Liver (tissue), 9 donors: ENCODE measurements around the gene ZNF335. TPM values are rescaled to one million over a fixed set of nuclear protein-coding genes. Genes with fewer than 3 reads are reported as not detected.

Source experiments
- DNase-seq: peaks from one replicate; pipeline ENCODE4 v3.0.0-alpha.2; 2017; ENCODE audit warnings: low spot score
- H3K27ac ChIP-seq, 2 donors: one replicate each; pipeline ENCODE4 v1.7.0; 2013; ENCODE audit warnings: inconsistent platforms in 2 of 2, low read length in 2 of 2, control low read depth in 1 of 2, low read depth in 1 of 2, mild to moderate bottlenecking in 1 of 2
- H3K27me3 ChIP-seq, 4 donors: one replicate each; pipeline versions ENCODE4 v1.6.1 to v1.7.0; 2013; ENCODE audit warnings: low read length in 3 of 4, inconsistent platforms in 1 of 4, mild to moderate bottlenecking in 1 of 4, moderate library complexity in 1 of 4; ENCODE audit not compliant: control insufficient read depth in 4 of 4, insufficient read depth in 4 of 4
- H3K36me3 ChIP-seq, 4 donors: one replicate each; pipeline versions ENCODE4 v1.6.1 to v1.7.0; 2013; ENCODE audit warnings: low read length in 3 of 4, mild to moderate bottlenecking in 3 of 4, low read depth in 1 of 4, moderate library complexity in 1 of 4; ENCODE audit not compliant: control insufficient read depth in 4 of 4, insufficient read depth in 3 of 4
- H3K4me1 ChIP-seq, 4 donors: one replicate each; pipeline versions ENCODE4 v1.6.1 to v1.7.0; 2013; ENCODE audit warnings: low read length in 3 of 4, mild to moderate bottlenecking in 3 of 4, moderate library complexity in 1 of 4; ENCODE audit not compliant: control insufficient read depth in 4 of 4, insufficient read depth in 4 of 4
- H3K4me3 ChIP-seq, 3 donors: one replicate each; pipeline versions ENCODE4 v1.6.1 to v1.7.0; 2013; ENCODE audit warnings: low read length in 3 of 3, control low read depth in 1 of 3, low read depth in 1 of 3, mild to moderate bottlenecking in 1 of 3
- H3K9ac ChIP-seq, 2 donors: one replicate each; pipeline ENCODE4 v1.7.0; 2013; ENCODE audit warnings: low read length in 2 of 2, mild to moderate bottlenecking in 2 of 2, moderate library complexity in 2 of 2, control low read depth in 1 of 2, low read depth in 1 of 2
- H3K9me3 ChIP-seq, 4 donors: one replicate each; pipeline versions ENCODE4 v1.6.1 to v1.7.0; 2013; ENCODE audit warnings: low read length in 3 of 4; ENCODE audit not compliant: control insufficient read depth in 4 of 4
- EGR1 ChIP-seq, 2 donors: IDR thresholded peaks; 2 replicates each; pipeline ENCODE4 v1.6.1; 2016 to 2018; ENCODE audit warnings: antibody characterized with exemption in 2 of 2, low read depth in 2 of 2
- FOXA1 ChIP-seq: IDR thresholded peaks from 2 replicates; pipeline ENCODE4 v1.6.1; 2016; ENCODE audit warnings: antibody characterized with exemption
- FOXA2 ChIP-seq: IDR thresholded peaks from 2 replicates; pipeline ENCODE4 v1.6.1; 2016; ENCODE audit warnings: antibody characterized with exemption
- GABPA ChIP-seq, 2 donors: IDR thresholded peaks in 1 of 2; conservative IDR thresholded peaks in 1 of 2; 2 replicates each; pipeline ENCODE4 v1.6.1; 2016; ENCODE audit warnings: antibody characterized with exemption in 2 of 2, mild to moderate bottlenecking in 1 of 2, moderate library complexity in 1 of 2
- HNF4A ChIP-seq, 2 donors: conservative IDR thresholded peaks; 2 replicates each; pipeline ENCODE4 v1.6.1; 2016; ENCODE audit warnings: antibody characterized with exemption in 2 of 2, mild to moderate bottlenecking in 2 of 2
- JUND ChIP-seq, 2 donors: IDR thresholded peaks; 2 replicates each; pipeline ENCODE4 v1.6.1; 2016; ENCODE audit warnings: antibody characterized with exemption in 2 of 2
- NR2F2 ChIP-seq: IDR thresholded peaks from 2 replicates; pipeline ENCODE4 v1.6.1; 2016; ENCODE audit warnings: antibody characterized with exemption
- RAD21 ChIP-seq, 2 donors: IDR thresholded peaks; 2 replicates each; pipeline ENCODE4 v1.6.1; 2016; ENCODE audit warnings: antibody characterized with exemption in 2 of 2, mild to moderate bottlenecking in 2 of 2
- RXRA ChIP-seq, 2 donors: IDR thresholded peaks; 2 replicates each; pipeline ENCODE4 v1.6.1; 2017 to 2018; ENCODE audit warnings: antibody characterized with exemption in 2 of 2, mild to moderate bottlenecking in 1 of 2
- SP1 ChIP-seq: IDR thresholded peaks from 2 replicates; pipeline ENCODE4 v1.6.1; 2018; ENCODE audit warnings: antibody characterized with exemption, mild to moderate bottlenecking
- TAF1 ChIP-seq: conservative IDR thresholded peaks from 2 replicates; pipeline ENCODE4 v1.6.1; 2016; ENCODE audit warnings: antibody characterized with exemption, mild to moderate bottlenecking
- YY1 ChIP-seq: IDR thresholded peaks from 2 replicates; pipeline ENCODE4 v1.6.1; 2016; ENCODE audit warnings: antibody characterized with exemption, mild to moderate bottlenecking
- WGBS: extraction: QIAGEN DNeasy Blood & Tissue Kit; methylation state at CpG from one replicate; pipeline ENCODE4 v1.1.7; 2013; 5-methylcytosine and 5-hydroxymethylcytosine counted together
- polyA plus RNA-seq, 2 donors: library from polyadenylated mRNA; stranded (reverse) in 1 of 2; unstranded in 1 of 2; fragments of 200-250 nt in 1 of 2; fragments of >200 nt in 1 of 2; fragmentation: Nextera tagmentation in 1 of 2; extraction: Ambion mirVana in 1 of 2; gene quantifications; one replicate each; pipeline versions ENCODE4 v1.2.1 to v1.2.3, GENCODE V29; 2013 to 2015
- total RNA-seq, 2 donors: library from RNA; depleted of rRNA; stranded (reverse); fragments of >200 nt; gene quantifications; one replicate each; pipeline ENCODE4 v1.2.3, GENCODE V29; 2014
- TF ChIP-seq, protein P1 (sequence below): IDR thresholded peaks from 2 replicates; pipeline ENCODE4 v1.6.1; 2016; ENCODE audit warnings: antibody characterized with exemption
- TF ChIP-seq, protein P2 (sequence below): IDR thresholded peaks from 2 replicates; pipeline ENCODE4 v1.6.1; 2016; ENCODE audit warnings: antibody characterized with exemption
- TF ChIP-seq, protein P3 (sequence below): IDR thresholded peaks from 2 replicates; pipeline ENCODE4 v1.6.1; 2016; ENCODE audit warnings: antibody characterized with exemption
- TF ChIP-seq, protein P4 (sequence below): fragments of 150-350 bp; IDR thresholded peaks from 2 replicates; pipeline ENCODE4 v1.5.1; 2017; ENCODE audit warnings: improper control_type of control experiment, low read depth, low read length; ENCODE audit not compliant: missing input control
- TF ChIP-seq, protein P5 (sequence below): IDR thresholded peaks from 2 replicates; pipeline ENCODE4 v1.6.1; 2016; ENCODE audit warnings: antibody characterized with exemption, mild to moderate bottlenecking
- donor health status: healthy.
- donor health status: healthy.
- donor health status: healthy.
- donor health status: healthy.
- donor health status: healthy.

The ZNF335 gene
- total and polyA plus RNA-seq, 4 donors = 3.0 to 14.6 (median 6.6) TPM

DNA sequence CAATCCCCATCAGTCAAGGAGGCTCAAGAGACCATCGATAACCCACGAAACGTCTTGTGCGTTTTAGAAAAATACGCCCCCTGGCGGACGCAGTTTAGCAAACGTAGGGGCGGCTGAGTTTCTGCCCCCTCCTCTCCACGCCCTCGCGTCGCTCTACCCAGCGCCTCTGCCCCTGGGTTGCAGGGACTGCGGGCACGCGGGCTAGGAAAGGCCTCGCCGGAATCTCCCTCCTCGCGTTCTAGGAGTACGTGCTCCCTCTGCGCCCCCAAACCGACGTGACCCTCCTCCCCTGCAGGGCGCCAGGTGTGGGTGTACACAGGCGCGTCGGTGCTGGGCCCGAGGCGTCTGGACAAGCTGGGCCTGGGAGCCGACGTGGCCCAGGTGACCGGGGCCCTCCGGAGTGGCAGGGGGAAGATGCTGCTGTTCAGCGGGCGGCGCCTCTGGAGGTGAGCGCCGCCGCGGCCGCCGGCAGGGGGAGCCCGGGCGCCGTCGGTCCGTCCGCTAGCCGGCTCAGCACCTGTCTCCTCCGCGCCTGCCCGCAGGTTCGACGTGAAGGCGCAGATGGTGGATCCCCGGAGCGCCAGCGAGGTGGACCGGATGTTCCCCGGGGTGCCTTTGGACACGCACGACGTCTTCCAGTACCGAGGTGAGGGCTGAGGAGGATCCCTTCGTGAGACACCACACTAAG lies 42.0 kb upstream of the ZNF335 start:
- Histone ChIP-seq H3K36me3 (no peaks in the 10 kb centered on the region), H3K27ac (no peak overlapping the region), H3K4me1 (peaks cover 9 to 16% (median 11%) of the 10 kb centered on the region in 4 donors), H3K9me3 (no peaks in the 10 kb centered on the region), H3K27me3 (peaks cover 3 to 15% (median 8%) of the 10 kb centered on the region in 4 donors), H3K4me3 (no peak overlapping the region), H3K9ac (no peak overlapping the region)
- peak; percentile 59 for DNase-seq
- TF ChIP-seq, protein P1, sequence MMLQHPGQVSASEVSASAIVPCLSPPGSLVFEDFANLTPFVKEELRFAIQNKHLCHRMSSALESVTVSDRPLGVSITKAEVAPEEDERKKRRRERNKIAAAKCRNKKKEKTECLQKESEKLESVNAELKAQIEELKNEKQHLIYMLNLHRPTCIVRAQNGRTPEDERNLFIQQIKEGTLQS = no peak
- no peak for TF ChIP-seq GABPA (IDR thresholded peaks at IDR 0.05 in 1 of 2, conservative IDR thresholded peaks at IDR 0.05 in 1 of 2)
- no peak for TF ChIP-seq HNF4A (conservative IDR thresholded peaks at IDR 0.05)
- no peak for TF ChIP-seq JUND (IDR thresholded peaks at IDR 0.05)
- TF ChIP-seq, protein P2, sequence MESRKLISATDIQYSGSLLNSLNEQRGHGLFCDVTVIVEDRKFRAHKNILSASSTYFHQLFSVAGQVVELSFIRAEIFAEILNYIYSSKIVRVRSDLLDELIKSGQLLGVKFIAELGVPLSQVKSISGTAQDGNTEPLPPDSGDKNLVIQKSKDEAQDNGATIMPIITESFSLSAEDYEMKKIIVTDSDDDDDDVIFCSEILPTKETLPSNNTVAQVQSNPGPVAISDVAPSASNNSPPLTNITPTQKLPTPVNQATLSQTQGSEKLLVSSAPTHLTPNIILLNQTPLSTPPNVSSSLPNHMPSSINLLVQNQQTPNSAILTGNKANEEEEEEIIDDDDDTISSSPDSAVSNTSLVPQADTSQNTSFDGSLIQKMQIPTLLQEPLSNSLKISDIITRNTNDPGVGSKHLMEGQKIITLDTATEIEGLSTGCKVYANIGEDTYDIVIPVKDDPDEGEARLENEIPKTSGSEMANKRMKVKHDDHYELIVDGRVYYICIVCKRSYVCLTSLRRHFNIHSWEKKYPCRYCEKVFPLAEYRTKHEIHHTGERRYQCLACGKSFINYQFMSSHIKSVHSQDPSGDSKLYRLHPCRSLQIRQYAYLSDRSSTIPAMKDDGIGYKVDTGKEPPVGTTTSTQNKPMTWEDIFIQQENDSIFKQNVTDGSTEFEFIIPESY = no peak
- TF ChIP-seq, protein P3, sequence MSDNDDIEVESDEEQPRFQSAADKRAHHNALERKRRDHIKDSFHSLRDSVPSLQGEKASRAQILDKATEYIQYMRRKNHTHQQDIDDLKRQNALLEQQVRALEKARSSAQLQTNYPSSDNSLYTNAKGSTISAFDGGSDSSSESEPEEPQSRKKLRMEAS = no peak
- TF ChIP-seq FOXA1 = no peak
- TF ChIP-seq, protein P4, sequence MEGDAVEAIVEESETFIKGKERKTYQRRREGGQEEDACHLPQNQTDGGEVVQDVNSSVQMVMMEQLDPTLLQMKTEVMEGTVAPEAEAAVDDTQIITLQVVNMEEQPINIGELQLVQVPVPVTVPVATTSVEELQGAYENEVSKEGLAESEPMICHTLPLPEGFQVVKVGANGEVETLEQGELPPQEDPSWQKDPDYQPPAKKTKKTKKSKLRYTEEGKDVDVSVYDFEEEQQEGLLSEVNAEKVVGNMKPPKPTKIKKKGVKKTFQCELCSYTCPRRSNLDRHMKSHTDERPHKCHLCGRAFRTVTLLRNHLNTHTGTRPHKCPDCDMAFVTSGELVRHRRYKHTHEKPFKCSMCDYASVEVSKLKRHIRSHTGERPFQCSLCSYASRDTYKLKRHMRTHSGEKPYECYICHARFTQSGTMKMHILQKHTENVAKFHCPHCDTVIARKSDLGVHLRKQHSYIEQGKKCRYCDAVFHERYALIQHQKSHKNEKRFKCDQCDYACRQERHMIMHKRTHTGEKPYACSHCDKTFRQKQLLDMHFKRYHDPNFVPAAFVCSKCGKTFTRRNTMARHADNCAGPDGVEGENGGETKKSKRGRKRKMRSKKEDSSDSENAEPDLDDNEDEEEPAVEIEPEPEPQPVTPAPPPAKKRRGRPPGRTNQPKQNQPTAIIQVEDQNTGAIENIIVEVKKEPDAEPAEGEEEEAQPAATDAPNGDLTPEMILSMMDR = peak; percentile 65
- peak; percentile 64 to 65 for TF ChIP-seq RAD21 (IDR thresholded peaks at IDR 0.05)
- TF ChIP-seq RXRA (IDR thresholded peaks at IDR 0.05) = no peak
- TF ChIP-seq NR2F2 = no peak
- no peak for TF ChIP-seq TAF1
- WGBS = 3% methylated on average over 67 of the region's 67 CpGs

DNA sequence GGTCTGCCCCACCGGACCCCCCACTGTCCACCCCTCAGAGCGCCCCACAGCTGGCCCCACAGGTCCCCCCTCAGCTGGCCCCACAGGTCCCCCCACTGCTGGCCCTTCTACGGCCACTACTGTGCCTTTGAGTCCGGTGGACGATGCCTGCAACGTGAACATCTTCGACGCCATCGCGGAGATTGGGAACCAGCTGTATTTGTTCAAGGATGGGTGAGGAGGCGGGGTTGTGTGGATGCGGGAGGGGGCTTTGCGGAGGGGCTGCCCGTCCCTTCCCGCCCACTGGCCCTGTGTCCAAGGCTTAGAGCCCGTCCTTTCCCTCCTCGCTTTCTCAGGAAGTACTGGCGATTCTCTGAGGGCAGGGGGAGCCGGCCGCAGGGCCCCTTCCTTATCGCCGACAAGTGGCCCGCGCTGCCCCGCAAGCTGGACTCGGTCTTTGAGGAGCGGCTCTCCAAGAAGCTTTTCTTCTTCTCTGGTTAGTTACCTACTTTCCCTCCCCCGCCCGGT lies 41.4 kb upstream of the ZNF335 start:
- Histone ChIP-seq H3K27me3 (peaks cover 3 to 16% (median 9%) of the 10 kb centered on the region in 4 donors), H3K36me3 (no peaks in the 10 kb centered on the region), H3K27ac (no peak overlapping the region), H3K4me3 (no peak overlapping the region), H3K9me3 (no peaks in the 10 kb centered on the region), H3K4me1 (peaks cover 9 to 16% (median 11%) of the 10 kb centered on the region in 4 donors), H3K9ac (no peak overlapping the region)
- DNase-seq = no peak
- WGBS = 17% methylated on average over 29 of the region's 29 CpGs
- TF ChIP-seq SP1 = no peak
- TF ChIP-seq, protein P1 = no peak
- no peak for TF ChIP-seq RXRA (IDR thresholded peaks at IDR 0.05)
- no peak for TF ChIP-seq FOXA1
- no peak for TF ChIP-seq JUND (IDR thresholded peaks at IDR 0.05)
- no peak for TF ChIP-seq FOXA2
- TF ChIP-seq, protein P3 = no peak
- no peak for TF ChIP-seq EGR1 (IDR thresholded peaks at IDR 0.05; ENCODE audit: low read depth in 2 of 2)
- TF ChIP-seq YY1 = no peak
- TF ChIP-seq, protein P4 = no peak
- TF ChIP-seq, protein P2 = no peak
- TF ChIP-seq, protein P5, sequence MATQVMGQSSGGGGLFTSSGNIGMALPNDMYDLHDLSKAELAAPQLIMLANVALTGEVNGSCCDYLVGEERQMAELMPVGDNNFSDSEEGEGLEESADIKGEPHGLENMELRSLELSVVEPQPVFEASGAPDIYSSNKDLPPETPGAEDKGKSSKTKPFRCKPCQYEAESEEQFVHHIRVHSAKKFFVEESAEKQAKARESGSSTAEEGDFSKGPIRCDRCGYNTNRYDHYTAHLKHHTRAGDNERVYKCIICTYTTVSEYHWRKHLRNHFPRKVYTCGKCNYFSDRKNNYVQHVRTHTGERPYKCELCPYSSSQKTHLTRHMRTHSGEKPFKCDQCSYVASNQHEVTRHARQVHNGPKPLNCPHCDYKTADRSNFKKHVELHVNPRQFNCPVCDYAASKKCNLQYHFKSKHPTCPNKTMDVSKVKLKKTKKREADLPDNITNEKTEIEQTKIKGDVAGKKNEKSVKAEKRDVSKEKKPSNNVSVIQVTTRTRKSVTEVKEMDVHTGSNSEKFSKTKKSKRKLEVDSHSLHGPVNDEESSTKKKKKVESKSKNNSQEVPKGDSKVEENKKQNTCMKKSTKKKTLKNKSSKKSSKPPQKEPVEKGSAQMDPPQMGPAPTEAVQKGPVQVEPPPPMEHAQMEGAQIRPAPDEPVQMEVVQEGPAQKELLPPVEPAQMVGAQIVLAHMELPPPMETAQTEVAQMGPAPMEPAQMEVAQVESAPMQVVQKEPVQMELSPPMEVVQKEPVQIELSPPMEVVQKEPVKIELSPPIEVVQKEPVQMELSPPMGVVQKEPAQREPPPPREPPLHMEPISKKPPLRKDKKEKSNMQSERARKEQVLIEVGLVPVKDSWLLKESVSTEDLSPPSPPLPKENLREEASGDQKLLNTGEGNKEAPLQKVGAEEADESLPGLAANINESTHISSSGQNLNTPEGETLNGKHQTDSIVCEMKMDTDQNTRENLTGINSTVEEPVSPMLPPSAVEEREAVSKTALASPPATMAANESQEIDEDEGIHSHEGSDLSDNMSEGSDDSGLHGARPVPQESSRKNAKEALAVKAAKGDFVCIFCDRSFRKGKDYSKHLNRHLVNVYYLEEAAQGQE = no peak
